ENCODE data around the gene STAU1.

The STAU1 gene

DNA sequence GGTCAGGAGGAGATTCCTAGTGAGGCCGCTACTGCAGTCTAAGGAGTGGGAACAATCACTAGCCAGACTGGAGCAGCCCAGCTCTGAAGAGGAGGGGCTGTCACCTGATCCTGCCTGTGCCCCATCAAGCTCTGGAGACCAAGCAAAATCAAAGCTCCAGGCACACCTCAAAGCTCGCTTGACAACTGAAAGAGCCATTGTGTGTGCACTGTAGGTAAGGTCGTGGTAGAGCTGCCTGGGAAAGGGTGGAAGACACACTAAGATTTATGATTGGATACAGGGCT is 83.8 kb downstream of the STAU1 start:
- ChIA-PET POLR2A (interaction anchor here (1.8 kb wide), 1 partner anchor 58 kb away, joined by 4 read pairs; the partner anchor contains the start of gene CSE1L), CTCF (interaction anchor here (1.0 to 1.6 kb wide), 2 partner anchors 35 to 112 kb away, joined by 3 to 4 read pairs; no protein-coding TSS in a partner anchor)
- TF ChIP-seq GLIS1 (tag by site-specific recombination; IDR thresholded peaks at IDR 0.05) (0 out of 2 replicates have a peak, but pooled peaks have one; percentile 1), SP3 (tag by site-specific recombination; IDR thresholded peaks at IDR 0.05) (no peak), ZNF600 (tag by site-specific recombination; IDR thresholded peaks at IDR 0.05) (peak; percentile 66; the same call in 1 of the 2 replicates), IKZF3 (tag by site-specific recombination; IDR thresholded peaks at IDR 0.05) (peak; percentile 32; the same call in 1 of the 2 replicates), WT1 (tag by site-specific recombination; IDR thresholded peaks at IDR 0.05) (no peak), FEZF1 (tag by site-specific recombination; IDR thresholded peaks at IDR 0.05) (no peak), ZNF664 (tag by site-specific recombination; IDR thresholded peaks at IDR 0.05) (no peak), ZNF239 (tag by site-specific recombination; IDR thresholded peaks at IDR 0.05) (no peak), KLF9 (tag by site-specific recombination; IDR thresholded peaks at IDR 0.05; ENCODE audit: low read depth) (0 out of 2 replicates have a peak, but pooled peaks have one; percentile 7), ZNF747 (tag by site-specific recombination; IDR thresholded peaks at IDR 0.05) (no peak)
- TF ChIP-seq, protein P1, sequence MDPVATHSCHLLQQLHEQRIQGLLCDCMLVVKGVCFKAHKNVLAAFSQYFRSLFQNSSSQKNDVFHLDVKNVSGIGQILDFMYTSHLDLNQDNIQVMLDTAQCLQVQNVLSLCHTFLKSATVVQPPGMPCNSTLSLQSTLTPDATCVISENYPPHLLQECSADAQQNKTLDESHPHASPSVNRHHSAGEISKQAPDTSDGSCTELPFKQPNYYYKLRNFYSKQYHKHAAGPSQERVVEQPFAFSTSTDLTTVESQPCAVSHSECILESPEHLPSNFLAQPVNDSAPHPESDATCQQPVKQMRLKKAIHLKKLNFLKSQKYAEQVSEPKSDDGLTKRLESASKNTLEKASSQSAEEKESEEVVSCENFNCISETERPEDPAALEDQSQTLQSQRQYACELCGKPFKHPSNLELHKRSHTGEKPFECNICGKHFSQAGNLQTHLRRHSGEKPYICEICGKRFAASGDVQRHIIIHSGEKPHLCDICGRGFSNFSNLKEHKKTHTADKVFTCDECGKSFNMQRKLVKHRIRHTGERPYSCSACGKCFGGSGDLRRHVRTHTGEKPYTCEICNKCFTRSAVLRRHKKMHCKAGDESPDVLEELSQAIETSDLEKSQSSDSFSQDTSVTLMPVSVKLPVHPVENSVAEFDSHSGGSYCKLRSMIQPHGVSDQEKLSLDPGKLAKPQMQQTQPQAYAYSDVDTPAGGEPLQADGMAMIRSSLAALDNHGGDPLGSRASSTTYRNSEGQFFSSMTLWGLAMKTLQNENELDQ (tag by site-specific recombination; IDR thresholded peaks at IDR 0.05; ENCODE audit: low read depth), result no peak
- TF ChIP-seq, protein P2, sequence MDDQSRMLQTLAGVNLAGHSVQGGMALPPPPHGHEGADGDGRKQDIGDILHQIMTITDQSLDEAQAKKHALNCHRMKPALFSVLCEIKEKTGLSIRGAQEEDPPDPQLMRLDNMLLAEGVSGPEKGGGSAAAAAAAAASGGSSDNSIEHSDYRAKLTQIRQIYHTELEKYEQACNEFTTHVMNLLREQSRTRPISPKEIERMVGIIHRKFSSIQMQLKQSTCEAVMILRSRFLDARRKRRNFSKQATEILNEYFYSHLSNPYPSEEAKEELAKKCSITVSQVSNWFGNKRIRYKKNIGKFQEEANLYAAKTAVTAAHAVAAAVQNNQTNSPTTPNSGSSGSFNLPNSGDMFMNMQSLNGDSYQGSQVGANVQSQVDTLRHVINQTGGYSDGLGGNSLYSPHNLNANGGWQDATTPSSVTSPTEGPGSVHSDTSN (CRISPR knock-in tag; IDR thresholded peaks at IDR 0.05), result no peak
- Histone ChIP-seq H3K36me3 (ENCODE audit: control insufficient read depth in 2 of 2, insufficient read depth in 1 of 2, low read length in 2 of 2) (peaks cover 27 to 52% of the 10 kb centered on the region in 2 experiments), H3K9me3 (ENCODE audit: control insufficient read depth, insufficient read depth, low read depth, low read length) (no peaks in the 10 kb centered on the region), H3K4me3 (ENCODE audit: low read depth, low read length) (no peak overlapping the region), H3K27ac (ENCODE audit: extremely low read depth, low read depth, low read length) (no peak overlapping the region), H3K4me1 (ENCODE audit: control insufficient read depth, insufficient read depth, low read length) (no peaks in the 10 kb centered on the region)

DNA sequence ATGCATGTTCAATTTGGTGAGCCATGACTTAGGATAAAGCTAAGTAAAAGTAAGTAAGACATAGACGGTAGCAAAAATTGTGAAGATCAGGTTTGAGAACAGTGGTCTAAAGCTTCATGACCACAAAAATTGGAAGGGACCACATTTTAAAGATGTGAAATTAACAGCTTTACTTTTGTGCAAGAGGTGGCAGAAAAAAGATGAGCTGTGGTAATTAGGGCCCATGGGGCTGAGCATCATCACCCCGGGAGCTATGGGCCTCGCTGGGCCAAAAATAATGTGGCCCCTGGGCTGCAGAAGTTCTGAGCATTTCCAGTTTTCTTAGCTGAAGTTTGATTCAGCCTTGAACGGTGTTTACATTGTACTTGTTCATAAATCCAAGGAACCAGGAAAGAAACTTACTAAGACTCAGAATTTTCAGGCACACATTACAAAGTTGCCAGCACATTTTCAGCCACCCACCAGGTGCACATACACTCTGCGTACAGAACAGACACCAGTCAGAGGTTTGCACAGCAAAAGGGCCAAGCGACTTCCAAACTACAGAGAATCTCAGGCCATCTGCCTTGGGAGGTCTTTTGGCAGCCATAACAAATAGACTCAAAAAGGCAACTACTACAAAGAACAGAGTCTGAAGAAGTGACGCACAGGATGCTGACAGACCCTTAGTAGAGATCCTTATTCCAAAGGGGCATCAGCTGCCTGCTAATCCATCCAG is 84.3 kb downstream of the STAU1 start:
- ChIA-PET POLR2A (interaction anchor here (1.8 kb wide), 1 partner anchor 57 kb away, joined by 4 read pairs; the partner anchor contains the start of gene CSE1L), CTCF (interaction anchor here (1.6 kb wide), 1 partner anchor 113 kb away, joined by 4 read pairs; no protein-coding TSS in a partner anchor)
- no peak overlapping the region for H3K4me3 ChIP-seq (ENCODE audit: low read depth, low read length)
- peaks cover 31 to 57% of the 10 kb centered on the region in 2 experiments for H3K36me3 ChIP-seq (ENCODE audit: control insufficient read depth in 2 of 2, insufficient read depth in 1 of 2, low read length in 2 of 2)
- no peaks in the 10 kb centered on the region for H3K4me1 ChIP-seq (ENCODE audit: control insufficient read depth, insufficient read depth, low read length)
- no peaks in the 10 kb centered on the region for H3K9me3 ChIP-seq (ENCODE audit: control insufficient read depth, insufficient read depth, low read depth, low read length)
- TF ChIP-seq, protein P3, sequence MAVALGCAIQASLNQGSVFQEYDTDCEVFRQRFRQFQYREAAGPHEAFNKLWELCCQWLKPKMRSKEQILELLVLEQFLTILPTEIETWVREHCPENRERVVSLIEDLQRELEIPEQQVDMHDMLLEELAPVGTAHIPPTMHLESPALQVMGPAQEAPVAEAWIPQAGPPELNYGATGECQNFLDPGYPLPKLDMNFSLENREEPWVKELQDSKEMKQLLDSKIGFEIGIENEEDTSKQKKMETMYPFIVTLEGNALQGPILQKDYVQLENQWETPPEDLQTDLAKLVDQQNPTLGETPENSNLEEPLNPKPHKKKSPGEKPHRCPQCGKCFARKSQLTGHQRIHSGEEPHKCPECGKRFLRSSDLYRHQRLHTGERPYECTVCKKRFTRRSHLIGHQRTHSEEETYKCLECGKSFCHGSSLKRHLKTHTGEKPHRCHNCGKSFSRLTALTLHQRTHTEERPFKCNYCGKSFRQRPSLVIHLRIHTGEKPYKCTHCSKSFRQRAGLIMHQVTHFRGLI (tag by site-specific recombination; IDR thresholded peaks at IDR 0.05), result no peak
- TF ChIP-seq, protein P4, sequence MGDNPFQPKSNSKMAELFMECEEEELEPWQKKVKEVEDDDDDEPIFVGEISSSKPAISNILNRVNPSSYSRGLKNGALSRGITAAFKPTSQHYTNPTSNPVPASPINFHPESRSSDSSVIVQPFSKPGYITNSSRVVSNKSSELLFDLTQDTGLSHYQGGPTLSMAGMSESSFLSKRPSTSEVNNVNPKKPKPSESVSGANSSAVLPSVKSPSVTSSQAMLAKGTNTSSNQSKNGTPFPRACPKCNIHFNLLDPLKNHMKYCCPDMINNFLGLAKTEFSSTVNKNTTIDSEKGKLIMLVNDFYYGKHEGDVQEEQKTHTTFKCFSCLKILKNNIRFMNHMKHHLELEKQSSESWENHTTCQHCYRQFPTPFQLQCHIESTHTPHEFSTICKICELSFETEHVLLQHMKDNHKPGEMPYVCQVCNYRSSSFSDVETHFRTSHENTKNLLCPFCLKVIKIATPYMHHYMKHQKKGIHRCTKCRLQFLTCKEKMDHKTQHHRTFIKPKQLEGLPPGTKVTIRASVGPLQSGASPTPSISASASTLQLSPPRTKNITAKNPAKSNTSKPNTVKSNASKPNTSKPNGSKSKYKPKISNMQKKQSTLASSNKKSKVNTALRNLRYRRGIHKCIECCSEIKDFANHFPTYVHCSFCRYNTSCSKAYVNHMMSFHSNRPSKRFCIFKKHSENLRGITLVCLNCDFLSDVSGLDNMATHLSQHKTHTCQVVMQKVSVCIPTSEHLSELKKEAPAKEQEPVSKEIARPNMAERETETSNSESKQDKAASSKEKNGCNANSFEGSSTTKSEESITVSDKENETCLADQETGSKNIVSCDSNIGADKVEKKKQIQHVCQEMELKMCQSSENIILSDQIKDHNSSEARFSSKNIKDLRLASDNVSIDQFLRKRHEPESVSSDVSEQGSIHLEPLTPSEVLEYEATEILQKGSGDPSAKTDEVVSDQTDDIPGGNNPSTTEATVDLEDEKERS (tag by site-specific recombination; IDR thresholded peaks at IDR 0.05), result no peak
- TF ChIP-seq KLF9 (tag by site-specific recombination; IDR thresholded peaks at IDR 0.05; ENCODE audit: low read depth) (peak; percentile 17; the same call in 1 of the 2 replicates), WT1 (tag by site-specific recombination; IDR thresholded peaks at IDR 0.05) (no peak), ZNF677 (tag by site-specific recombination; IDR thresholded peaks at IDR 0.05) (no peak), BCL11B (tag by site-specific recombination; IDR thresholded peaks at IDR 0.05; ENCODE audit: low read depth) (no peak), ZNF521 (tag by site-specific recombination; IDR thresholded peaks at IDR 0.05) (no peak), GLIS1 (tag by site-specific recombination; IDR thresholded peaks at IDR 0.05) (0 out of 2 replicates have a peak, but pooled peaks have one; percentile 18), ZBTB17 (tag by site-specific recombination; IDR thresholded peaks at IDR 0.05) (0 out of 2 replicates have a peak, but pooled peaks have one; percentile 22), ZNF112 (tag by site-specific recombination; IDR thresholded peaks at IDR 0.05) (no peak), ZNF529 (tag by site-specific recombination; IDR thresholded peaks at IDR 0.05; ENCODE audit: insufficient replicate concordance) (no peak)
- no peak overlapping the region for H3K27ac ChIP-seq (ENCODE audit: extremely low read depth, low read depth, low read length)
